Stimulated activated CD4-positive, alpha-beta T cell treated with anti-CD3 and anti-CD28 coated beads, Interleukin-4, amount 100 ng/mL, for 48 hours (primary cell): Measurements from ENCODE around the gene YIPF4.
A peak's percentile ranks its signal among the peaks of the same experiment; 100 is the strongest.
"Not testable (repeated sequence)": the region's sequence is repeated elsewhere in the genome, so short reads cannot be mapped to it uniquely, and the experiment has no call there.

Experiments
- DNase-seq, 2 donors: peaks; one replicate each; pipeline ENCODE4 v3.0.0-alpha.2; 2020; ENCODE audit warnings: low read depth in 2 of 2

Gene YIPF4

DNA sequence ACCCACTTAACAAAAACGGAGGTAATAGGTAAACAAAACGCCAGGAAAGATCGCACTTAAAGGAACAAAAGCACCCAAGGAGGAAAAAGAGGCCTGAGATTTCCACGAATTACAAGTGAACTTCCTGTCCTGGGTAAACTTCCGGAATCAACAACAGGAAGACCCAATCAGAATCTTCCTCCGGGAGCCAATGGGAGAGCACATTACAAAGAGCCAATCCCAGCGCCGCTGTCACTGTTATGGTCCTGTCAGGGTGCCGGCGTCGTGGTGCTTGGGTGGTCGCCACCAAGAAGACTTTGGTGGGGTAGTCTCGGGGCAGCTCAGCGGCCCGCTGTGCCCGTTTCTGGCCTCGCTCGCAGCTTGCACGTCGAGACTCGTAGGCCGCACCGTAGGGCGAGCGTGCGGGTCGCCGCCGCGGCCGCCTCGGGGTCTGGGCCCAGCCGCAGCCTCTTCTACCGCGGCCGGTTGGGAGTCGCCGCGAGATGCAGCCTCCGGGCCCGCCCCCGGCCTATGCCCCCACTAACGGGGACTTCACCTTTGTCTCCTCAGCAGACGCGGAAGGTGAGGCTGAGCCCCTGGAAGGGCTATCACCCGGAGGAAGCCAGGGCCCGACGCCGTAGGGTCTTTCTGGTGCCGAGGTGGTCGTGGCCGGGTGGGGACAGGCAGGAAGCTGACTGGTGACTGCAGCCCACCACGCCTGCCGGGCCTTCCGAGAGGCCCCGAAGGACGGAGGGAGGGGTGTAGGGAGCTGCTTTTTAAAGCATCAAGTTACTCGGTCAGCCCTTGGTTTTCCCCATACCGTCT is at the start of gene YIPF4:
Gene YIPF4 (plus strand): TSS at position 231 of the 804 bp plus-strand sequence. CDS start 252 bp downstream, at position 483.
- DNase-seq: peak; percentile 77 to 78

DNA sequence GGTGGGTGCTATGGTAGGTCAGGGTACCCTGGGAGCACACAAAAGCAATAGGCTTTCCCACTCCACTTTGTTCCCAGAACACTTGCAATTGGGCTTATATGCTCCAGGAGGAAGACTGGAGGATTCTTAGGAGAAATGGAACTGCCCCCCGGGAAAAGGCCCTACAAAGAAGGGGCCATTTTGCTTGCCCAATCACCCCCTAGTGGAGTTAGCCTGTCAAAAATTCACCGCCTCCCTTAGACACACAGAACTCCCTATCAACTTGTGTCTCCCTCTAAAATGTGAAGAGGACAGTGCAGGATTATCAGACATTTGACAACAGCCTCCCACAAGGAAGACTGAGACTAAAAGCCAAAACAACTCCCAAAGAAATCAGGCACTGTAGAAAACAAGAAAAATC is 49.5 kb upstream of the YIPF4 start:
- DNase-seq: no peak

DNA sequence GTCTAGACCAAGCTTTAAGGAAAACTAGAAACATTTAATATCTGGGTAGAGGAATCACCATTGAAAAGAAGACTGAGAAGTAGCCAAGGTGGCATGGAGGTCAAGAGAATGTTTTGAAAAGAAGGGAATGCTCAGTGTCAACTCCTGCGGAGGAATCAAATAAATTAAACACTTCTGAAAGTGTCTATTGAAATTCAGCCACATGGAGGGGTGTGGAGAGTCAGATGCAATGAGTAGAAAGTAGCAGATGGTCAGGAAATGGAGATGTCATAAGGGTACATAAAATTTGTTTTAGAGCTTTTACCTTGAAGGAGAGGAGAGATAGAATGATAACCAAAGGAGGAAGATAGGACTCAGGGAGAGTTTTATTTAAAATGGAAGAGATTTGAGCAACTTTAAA is 48.1 kb upstream of the YIPF4 start:
- DNase-seq: no peak

DNA sequence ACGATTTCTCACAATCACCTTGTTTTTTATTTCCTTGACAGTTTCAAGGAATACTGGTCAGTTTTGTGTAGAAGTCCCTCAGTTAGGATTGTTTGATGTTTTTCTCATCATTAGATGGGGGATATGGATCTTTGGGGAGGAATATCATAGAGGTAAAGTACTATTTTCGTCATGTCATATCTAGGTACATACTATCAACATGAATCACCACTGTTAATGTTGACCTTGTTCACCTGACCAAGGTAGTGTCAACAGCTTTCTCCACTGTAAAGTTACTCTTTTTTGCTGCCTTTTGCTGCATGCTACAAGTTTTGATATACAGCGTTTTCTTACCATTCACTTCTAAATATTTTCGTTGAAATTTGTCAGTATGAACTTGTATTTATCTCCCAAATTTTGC is 45.7 kb upstream of the YIPF4 start:
- DNase-seq: no peak

DNA sequence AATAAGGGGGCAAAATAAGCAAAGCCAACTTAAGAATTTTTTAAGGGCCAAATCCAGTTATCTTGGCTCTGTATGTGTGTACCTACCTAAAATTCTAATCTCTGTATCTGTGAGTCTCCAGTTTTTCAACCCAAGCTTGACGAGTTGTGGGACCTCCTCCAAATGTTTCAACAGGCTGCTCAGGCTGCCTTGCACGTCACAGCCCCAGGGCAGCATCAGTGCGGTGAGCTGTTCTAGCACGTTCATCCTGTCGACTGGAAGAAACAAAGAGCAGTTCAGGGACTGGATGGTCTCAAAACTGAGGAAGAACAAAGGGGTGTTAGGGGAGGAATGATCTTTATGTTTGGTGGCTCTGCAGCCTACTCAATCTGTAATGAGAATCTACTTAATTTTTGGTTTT is 42.4 kb upstream of the YIPF4 start:
- no peak for DNase-seq

DNA sequence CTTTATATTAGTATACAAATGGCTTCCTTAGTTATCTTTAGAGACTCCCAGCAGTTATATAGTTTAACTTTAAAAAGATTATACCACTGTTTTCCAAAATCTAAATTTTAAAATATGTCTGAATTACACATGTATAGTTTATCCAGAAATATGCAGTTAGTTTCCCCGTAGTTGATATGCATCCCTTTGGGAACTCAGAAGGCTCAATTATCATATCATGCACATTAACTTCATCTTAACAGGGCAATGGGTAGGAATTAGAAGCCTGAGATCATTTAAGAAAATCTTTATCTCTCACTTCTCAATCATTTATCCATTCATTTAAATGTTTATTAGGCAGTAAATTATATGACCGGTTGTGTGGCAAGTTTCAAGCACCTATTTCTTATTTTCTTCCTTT is 40.2 kb upstream of the YIPF4 start:
- no peak for DNase-seq

DNA sequence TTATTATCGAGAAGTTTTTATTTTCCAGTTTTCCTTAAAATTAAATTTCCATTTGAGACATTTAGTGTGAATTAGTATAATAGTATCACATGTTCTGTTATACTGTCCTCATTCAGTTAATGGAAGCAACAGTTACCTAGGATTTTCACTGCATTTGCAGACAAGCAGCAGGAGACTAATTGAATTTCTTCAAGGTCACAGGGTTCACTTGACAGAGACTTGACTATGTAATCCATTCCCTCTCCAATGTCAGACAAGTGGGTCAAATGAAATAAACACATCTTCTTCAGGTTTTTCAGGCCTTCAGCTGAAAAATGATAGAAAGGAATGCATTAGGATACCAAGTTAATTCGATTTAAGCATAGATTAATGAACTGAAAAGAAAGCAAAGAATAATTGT is 39.7 kb upstream of the YIPF4 start:
- no peak for DNase-seq

DNA sequence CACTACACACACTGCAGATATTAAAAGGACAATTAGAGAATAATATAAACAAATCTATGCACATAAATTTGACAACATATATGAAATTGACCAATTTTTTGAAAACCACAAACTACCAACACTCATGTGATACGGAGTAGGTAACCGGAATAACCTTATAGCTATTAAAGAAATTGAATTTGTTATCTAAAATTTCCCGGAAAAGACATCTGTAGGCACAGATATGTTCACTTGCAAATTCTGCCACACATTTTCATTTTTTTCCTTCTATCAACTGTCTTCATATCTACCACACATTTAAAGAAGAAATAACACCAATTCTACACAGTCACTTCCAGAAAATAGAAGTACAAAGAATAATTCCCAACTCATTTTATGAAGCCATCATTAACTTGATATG is 35.4 kb upstream of the YIPF4 start:
- DNase-seq: no peak

DNA sequence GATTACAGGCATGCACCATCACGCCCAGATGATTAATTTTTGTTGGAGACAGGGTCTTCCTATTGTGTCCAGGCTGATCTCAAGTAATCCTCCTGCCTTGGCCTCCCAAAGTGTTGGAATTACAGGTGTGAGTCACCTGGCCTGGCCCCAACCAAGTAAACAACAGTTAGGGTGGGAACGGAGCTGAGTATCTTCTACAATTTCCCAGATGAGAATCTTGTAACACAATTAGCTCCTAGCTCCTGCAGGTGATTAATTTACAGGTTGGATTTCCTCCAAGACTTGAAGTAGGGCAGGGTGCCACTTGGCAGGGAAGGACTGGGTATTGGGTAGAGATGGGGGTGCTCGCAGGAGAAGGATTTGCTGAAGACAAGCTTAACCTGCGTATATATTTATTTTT is 30.8 kb upstream of the YIPF4 start:
- no peak for DNase-seq

DNA sequence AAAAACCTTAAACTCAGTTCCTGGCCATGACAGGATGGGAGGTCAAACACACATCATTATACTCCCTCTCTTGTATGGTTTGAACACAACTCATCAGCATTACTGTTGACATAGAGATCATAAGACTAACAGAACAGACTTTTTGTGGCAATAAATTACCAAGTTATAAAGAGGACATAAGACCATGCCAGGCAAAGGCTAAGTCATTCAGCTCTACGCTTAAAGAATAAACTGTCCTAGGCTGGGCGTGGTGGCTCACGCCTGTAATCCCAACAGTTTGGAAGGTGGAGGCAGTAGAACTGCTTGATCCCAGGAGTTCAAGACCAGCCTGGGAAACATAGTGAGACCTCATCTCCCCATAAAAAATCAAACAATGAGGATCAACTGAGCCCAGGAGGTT is 29.4 kb upstream of the YIPF4 start:
- no peak for DNase-seq

DNA sequence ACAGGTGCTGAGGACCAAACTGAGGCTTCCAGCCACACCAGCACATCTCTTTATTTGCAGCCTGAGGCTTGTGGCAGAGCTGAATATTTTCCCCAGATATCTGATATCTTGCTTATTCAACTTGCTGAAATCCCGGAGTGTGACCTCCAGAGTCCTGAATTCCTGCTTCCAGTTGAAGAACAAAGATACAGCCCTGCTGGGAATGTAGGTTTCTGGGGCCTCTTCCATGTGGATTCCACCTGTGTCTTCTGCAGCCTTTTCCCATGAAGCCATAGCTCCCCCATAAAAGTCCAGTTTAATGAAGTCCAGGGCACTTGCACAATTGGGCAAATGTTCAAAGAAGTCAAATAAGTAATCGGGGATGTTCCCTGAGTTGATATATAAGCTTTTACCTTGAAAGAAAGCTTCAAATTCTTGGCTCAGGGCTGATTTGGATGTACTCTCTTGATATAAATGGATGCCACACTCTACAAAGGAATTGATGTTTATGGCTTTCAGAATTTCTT is 27.9 kb upstream of the YIPF4 start:
- DNase-seq: no peak

DNA sequence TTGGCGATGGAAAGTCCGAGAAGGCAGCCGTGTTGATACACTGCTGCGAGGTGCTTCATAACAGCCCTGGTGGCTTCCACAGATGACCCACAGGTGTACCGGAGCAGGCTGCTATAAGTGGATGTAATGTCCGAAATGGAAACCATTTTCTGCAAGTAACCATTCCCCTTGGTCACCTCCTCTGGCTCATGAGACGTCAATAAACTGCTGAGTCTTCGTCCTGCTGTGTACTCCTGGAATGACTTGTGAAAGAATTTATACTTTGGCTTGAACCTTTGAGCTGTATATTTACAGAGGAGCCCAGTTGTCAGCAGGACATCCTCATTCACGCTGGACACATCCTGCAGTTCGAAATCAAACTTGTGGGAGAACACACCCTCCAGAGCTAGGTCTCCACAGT is 27.4 kb upstream of the YIPF4 start:
- DNase-seq: no peak

DNA sequence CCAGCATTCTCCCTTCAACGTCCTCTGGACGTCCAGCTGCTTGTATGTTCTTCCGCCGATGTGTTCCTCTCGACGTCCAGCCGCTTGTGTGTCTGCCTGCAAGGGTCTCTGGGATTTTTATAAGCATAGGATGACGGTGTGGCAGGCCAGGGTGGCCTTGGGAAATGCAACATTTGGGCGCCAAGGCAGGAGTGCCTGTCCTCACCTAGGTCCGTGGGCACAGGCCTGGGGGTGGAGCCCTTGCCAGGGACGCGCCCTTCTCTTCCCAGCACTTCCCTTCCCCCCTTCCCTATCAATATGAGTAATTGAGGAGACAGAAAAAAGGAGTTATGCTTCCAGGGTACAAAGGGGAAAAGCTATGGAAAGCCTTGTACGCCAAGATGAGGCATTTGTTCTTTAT is 19.5 kb upstream of the YIPF4 start:
- no peak for DNase-seq

DNA sequence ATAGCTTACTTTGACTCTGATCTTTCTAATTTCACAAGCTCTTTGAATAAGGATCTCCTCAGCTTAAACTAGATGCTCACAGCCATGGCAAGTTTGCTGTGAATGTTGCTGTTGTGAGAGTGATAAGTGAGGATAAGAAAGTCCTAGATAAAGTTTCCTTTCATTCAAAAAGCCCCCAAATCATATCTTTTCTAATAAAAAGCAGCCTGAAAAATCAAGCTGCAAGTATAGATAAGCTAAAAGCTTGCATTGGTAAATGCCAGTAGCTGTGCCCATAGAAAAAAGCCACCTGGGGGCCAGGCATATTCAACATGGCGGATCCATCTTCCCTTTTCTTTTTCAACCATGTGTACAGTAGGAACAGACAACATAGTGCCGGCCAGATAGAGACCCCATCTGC is 17.3 kb upstream of the YIPF4 start:
- DNase-seq: no peak

DNA sequence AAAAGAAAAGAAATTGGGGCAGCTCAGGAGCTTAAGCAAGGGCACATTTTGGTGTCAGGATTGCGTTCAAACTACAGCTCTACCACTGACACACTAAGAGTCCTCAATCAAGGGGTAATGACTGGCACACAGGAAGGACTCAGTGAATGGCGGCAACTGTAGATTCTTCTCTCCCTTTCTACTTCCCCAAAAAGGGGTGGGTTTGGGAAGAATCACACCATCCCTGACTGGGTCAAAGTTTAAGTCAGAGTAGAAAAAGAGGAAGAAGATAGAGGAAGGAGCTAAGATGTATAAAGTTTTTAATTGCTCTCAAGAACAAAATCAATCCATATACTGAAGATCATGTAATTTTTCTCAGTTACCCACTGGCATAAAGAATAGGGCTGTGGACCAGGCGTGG is 15.6 kb upstream of the YIPF4 start:
- no peak for DNase-seq

DNA sequence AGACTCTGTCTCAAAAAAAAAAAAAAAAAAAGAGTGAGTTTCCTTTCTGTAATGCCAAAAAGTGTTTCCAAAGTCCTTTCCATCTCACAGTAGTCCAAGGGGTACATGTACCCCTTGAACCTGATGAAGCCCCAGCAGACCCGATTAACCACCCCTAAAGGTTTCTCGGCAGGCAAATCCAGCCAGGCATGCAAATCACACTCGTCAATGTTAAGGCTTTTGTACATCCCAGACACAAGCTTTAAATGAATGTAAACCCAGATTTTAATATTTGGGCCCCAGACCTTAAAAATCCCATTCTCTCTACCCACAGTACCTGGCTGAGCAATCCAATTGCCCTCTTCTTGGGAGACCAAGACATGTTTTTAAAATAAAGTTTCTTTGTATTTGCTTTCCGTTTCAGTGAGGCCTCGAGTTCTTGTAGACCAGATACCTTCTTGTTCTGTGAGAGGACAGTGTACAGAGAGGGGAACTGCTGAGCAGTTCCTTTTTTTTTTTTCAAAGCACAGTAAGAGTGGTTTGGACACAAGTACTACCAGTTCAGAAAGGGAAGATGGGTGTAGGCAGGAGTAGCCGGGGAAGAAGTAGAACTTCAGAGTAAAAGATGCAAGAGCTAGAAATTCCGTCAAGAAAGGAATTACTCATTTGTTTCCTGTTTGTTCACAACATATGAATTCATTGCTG is 13.1 kb upstream of the YIPF4 start, which contains the start of gene NLRC4:
Gene NLRC4 (minus strand): TSS at position 465 of the 684 bp plus-strand sequence. CDS start 8,111 bp downstream, outside the sequence.
- no peak for DNase-seq

DNA sequence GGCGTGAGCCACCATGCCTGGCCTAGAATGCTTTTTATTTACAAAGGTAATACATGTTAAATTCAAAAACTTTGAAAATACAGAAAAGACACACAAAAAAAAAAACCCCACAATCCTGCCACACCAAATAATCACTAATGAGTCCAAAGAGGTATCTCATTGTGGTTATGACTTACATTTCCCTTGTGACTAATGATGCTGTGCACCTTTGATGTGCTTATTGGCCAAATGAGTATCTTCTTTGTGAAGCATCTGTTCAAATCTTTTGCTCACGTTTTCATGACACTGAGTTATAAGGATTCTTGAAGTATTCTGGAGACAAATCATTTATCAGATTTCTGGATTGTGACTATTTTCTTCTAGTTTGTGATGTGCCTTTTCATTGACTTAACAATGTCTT is 6.6 kb upstream of the YIPF4 start:
- no peak for DNase-seq

DNA sequence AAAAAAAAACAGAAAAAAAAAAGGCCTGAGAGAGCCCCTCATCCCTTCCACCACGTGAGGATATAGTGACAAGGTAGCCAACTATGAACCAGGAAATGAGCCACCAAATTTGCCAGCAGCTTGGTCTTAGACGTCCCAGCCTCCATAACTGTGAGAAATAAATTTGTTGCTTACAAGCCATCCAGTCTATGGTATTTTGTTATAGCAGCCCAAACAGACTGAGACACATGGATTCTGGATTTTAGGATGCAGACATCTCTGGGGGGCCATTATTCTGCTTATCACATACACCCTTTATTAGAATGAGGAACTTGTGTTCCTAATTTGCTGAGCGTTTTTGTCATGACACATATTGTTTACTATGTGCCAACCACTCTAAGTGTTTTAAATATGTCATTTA is 5.4 kb upstream of the YIPF4 start:
- no peak for DNase-seq

DNA sequence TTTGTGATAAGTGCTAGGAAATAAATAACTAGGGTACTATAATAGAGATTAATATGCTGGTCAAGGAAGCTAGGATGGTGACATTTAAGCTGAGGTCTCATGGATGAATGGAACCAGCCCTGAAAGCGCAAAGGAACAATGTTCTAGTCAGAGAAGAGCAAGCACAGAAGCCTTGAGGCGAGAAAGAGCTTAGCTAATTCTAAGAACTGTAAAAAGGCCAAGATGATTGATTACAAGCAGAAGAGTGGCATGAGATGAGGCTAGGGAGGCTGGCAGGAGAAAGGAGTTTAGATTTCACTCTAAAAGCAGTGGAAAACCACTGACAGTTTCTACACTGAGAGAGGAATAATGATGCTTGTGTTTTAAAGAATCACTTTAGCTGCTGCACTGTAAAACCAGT is 3.4 kb upstream of the YIPF4 start:
- DNase-seq: no peak

DNA sequence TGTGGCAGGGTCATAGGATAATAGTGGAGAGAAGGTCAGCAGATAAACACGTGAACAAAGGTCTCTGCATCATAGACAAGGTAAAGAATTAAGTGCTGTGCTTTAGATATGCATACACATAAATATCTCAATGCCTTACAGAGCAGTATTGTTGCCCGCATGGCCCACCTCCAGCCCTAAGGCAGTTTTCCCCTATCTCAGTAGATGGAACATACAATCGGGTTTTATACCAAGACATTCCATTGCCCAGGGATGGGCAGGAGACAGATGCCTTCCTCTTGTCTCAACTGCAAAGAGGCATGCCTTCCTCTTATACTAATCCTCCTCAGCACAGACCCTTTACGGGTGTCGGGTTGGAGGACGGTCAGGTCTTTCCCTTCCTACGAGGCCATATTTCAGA is 1.9 kb upstream of the YIPF4 start:
- not testable (repeated sequence) for DNase-seq

DNA sequence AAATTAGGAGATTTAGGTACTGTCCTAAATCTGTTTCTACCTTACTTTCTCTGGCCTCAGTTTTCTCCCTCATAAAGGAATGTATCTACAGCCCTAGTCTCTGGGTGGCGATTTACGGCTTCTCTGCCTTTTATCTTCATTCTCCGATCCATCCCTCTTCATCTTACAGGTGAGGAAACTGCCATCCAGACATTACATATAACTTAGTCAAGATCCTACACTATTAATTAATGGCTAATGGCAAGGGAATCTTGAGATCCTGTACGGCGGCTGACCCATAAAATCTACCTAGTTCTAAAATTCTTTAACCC is 386 bp upstream of the YIPF4 start:
- DNase-seq: no peak

DNA sequence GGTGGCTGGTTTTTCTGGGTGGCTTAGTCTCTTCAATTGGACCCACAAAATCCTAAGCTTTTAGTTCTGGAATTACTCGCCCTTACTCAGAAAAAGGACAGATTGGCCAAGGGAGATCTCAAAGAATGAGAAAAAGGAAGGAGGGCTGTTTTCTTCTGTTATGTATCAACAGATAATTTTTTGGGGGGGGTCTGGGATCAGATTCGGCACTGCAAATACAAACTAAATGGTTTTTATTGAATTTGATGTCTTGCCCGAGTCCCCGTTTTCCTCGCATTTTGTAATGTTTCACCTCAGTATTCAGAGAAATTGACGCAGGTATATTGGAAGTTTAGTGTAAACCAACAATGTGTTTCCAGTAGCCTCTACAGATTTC is 762 bp downstream of the YIPF4 start:
- DNase-seq: no peak

DNA sequence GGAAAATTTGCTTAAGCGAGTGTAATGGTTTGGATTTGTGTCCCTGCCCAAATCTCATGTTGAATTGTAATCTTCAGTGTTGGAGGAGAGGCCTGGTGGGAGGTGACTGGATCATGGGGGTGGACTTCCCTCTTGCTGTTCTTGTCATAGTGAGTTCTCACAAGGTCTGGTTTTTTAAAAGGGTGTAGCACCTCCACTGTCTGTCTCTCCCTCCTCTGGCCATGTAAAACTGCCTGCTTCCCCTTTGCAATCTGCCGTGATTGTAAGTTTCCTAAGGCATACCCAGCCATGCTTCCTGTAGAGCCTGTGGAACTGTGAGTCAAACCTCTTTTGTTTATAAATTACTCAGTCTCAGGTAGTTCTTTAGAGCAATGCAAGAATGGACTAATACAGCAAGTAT is 6.6 kb downstream of the YIPF4 start:
- no peak for DNase-seq
